ENCODE data around the gene CTDSPL. TPM values are rescaled to one million over a fixed set of nuclear protein-coding genes. Genes with fewer than 3 reads are reported as not detected.

CTDSPL gene
- total RNA-seq, 1 experiment from 2014 or later = 6.1 TPM

DNA sequence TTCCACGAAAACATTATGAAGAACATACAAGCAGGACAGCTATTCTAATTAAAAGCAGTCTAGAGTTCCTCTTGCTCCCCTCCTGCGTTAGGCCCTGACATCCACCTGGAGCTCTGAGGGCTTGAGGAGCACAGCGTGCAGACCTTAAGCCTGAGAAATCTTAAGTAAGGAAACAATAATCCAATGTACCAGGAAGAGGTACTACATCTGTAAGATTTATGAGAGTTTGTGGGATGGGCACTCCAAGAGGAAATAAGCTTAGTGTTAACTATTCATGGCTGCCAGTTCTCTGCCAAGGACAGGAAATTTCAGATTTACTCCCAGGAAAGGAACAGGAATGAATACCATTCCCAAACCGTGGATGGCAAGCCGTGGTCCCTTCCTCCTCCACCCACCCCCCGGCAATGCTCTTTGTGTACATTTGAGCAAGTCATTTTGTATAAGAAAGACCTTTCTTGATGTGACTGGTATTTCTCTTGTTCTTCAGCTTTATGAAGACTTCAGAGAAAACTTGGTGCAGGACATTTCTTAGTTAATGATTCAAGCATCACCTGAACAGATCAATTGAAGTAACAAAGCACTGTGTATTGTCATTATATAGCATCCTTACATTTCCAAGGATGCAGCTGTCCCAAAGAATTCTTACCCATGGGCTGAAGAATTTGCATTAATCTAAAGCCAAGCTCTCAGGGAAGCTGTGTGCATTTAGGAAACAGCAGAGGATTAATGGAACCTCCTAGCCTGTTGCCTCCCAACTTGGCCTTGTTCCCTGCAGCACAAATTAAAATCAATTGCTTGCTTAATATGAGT lies 100.1 kb downstream of the CTDSPL start:
- Histone ChIP-seq H3K9me2 (replicated peaks; ENCODE audit: low read length) (no peaks in the 10 kb centered on the region), H3K9me3 (ENCODE audit: low read length) (no peaks in the 10 kb centered on the region), H3K9ac (ENCODE audit: low read length) (no peak overlapping the region), H3K4me3 (ENCODE audit: low read length) (no peak overlapping the region), H2AFZ (ENCODE audit: low read length) (no peak overlapping the region), H3F3A (ENCODE audit: low read length, unreplicated experiment) (no peaks in the 10 kb centered on the region), H4K20me1 (ENCODE audit: low read length) (no peaks in the 10 kb centered on the region), H3K4me2 (ENCODE audit: low read length) (no peak overlapping the region), H3K4me1 (ENCODE audit: insufficient read depth, low read length) (no peaks in the 10 kb centered on the region), H3K27ac (ENCODE audit: low read length) (no peak overlapping the region), H3K36me3 (ENCODE audit: low read depth, low read length) (no peaks in the 10 kb centered on the region), H3K27me3 (ENCODE audit: low read length) (no peaks in the 10 kb centered on the region), H3K79me2 (ENCODE audit: low read length) (no peaks in the 10 kb centered on the region)
- no peak for TF ChIP-seq CTCF (conservative IDR thresholded peaks at IDR 0.05; ENCODE audit: low read depth, low read length)
- no peak for TF ChIP-seq EZH2phosphoT487 (IDR thresholded peaks at IDR 0.05; ENCODE audit: borderline replicate concordance, low read length)
- no peak for TF ChIP-seq EZH2 (IDR thresholded peaks at IDR 0.05; ENCODE audit: low read length, unreplicated experiment)
- ChIA-PET POLR2A (ENCODE audit: unreplicated experiment) (no interaction called here), CTCF (no interaction called here)
- intact Hi-C loops (cut with micrococcal nuclease) = no loop called here
- no TSS peak for BruUV-seq (replicated peaks)
- ATAC-seq (peak; percentile 57; the same call in 1 of the 2 replicates), DNase-seq (no peak)

DNA sequence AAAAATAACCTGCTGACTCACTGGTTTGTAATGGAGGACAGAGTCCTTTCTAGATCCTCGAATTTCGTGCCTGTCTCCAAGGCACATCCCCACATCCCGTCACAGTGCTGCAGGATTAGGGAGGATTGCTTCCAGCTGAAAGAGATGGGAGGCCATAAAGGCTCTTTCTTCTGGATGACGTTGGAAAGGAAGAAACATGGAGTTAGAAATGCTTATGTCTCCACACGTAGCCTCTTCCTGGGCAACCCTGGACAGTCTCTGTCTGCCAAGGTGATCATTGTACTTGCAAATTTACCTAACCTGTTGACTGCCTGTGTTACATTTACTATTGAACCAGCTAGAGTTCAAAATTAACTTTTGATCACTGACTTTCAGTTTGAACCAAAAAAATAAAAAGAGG lies 101.3 kb downstream of the CTDSPL start:
- TF ChIP-seq EZH2phosphoT487 (IDR thresholded peaks at IDR 0.05; ENCODE audit: borderline replicate concordance, low read length) = no peak
- TF ChIP-seq CTCF (conservative IDR thresholded peaks at IDR 0.05; ENCODE audit: low read depth, low read length) = no peak
- TF ChIP-seq EZH2 (IDR thresholded peaks at IDR 0.05; ENCODE audit: low read length, unreplicated experiment) = no peak
- H3K27me3 ChIP-seq (ENCODE audit: low read length) = no peaks in the 10 kb centered on the region
- BruUV-seq (replicated peaks) = no TSS peak
- DNase-seq (no peak), ATAC-seq (no peak)
- intact Hi-C loops (cut with micrococcal nuclease) = no loop called here
- H3K4me2 ChIP-seq (ENCODE audit: low read length) = no peak overlapping the region
- H2AFZ ChIP-seq (ENCODE audit: low read length) = no peak overlapping the region
- no peaks in the 10 kb centered on the region for H3F3A ChIP-seq (ENCODE audit: low read length, unreplicated experiment)
- H3K4me1 ChIP-seq (ENCODE audit: insufficient read depth, low read length) = no peaks in the 10 kb centered on the region
- H3K9me3 ChIP-seq (ENCODE audit: low read length) = no peaks in the 10 kb centered on the region
- no peaks in the 10 kb centered on the region for H4K20me1 ChIP-seq (ENCODE audit: low read length)
- ChIA-PET POLR2A (ENCODE audit: unreplicated experiment) (no interaction called here), CTCF (no interaction called here)
- no peak overlapping the region for H3K9ac ChIP-seq (ENCODE audit: low read length)
- no peaks in the 10 kb centered on the region for H3K79me2 ChIP-seq (ENCODE audit: low read length)
- H3K27ac ChIP-seq (ENCODE audit: low read length) = no peak overlapping the region
- no peaks in the 10 kb centered on the region for H3K9me2 ChIP-seq (replicated peaks; ENCODE audit: low read length)
- H3K4me3 ChIP-seq (ENCODE audit: low read length) = no peak overlapping the region
- H3K36me3 ChIP-seq (ENCODE audit: low read depth, low read length) = no peaks in the 10 kb centered on the region

DNA sequence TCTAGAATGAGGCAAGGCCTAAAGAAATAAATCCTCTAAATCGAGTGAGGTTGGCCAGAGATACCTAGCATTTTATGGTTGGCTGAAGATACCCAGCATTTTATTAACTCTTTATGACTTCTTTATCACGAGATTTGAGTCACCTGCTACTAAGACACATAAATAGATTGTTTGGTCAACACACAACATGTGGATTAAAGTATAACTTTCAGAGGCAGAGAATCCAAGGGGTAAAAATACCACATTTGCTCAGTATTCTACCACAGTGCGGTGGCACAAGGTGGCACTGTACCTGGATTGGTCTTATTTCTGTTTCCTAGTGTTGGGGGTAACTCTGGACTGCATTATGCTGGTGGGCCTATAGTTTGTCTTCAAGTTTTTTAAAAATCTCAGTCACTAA lies 102.0 kb downstream of the CTDSPL start:
- CTCF ChIA-PET = interaction anchor here (0.6 to 0.7 kb wide), 2 partner anchors 62 to 108 kb away, joined by 3 to 7 read pairs; no protein-coding TSS in a partner anchor
- intact Hi-C loops (cut with micrococcal nuclease) = no loop called here
- DNase-seq = no peak

More for the DNA sequence above, 102.0 kb downstream of the CTDSPL start:
- H2AFZ ChIP-seq (ENCODE audit: low read length) = no peak overlapping the region
- H3K4me3 ChIP-seq (ENCODE audit: low read length) = no peak overlapping the region
- H3K4me2 ChIP-seq (ENCODE audit: low read length) = no peak overlapping the region
- no peak overlapping the region for H3K9ac ChIP-seq (ENCODE audit: low read length)
- no TSS peak for BruUV-seq (replicated peaks)
- no peaks in the 10 kb centered on the region for H3K9me2 ChIP-seq (replicated peaks; ENCODE audit: low read length)
- no peak overlapping the region for H3K27ac ChIP-seq (ENCODE audit: low read length)
- POLR2A ChIA-PET (ENCODE audit: unreplicated experiment) = interaction anchor here (0.6 kb wide), 2 partner anchors 41 to 95 kb away, joined by 8 to 9 read pairs; no protein-coding TSS in a partner anchor
- no peaks in the 10 kb centered on the region for H3K27me3 ChIP-seq (ENCODE audit: low read length)
- ATAC-seq = no peak
- H3F3A ChIP-seq (ENCODE audit: low read length, unreplicated experiment) = no peaks in the 10 kb centered on the region
- no peaks in the 10 kb centered on the region for H3K9me3 ChIP-seq (ENCODE audit: low read length)
- H3K79me2 ChIP-seq (ENCODE audit: low read length) = no peaks in the 10 kb centered on the region
- H4K20me1 ChIP-seq (ENCODE audit: low read length) = no peaks in the 10 kb centered on the region
- TF ChIP-seq CTCF (conservative IDR thresholded peaks at IDR 0.05; ENCODE audit: low read depth, low read length) (no peak), EZH2 (IDR thresholded peaks at IDR 0.05; ENCODE audit: low read length, unreplicated experiment) (no peak), EZH2phosphoT487 (IDR thresholded peaks at IDR 0.05; ENCODE audit: borderline replicate concordance, low read length) (no peak)
- no peaks in the 10 kb centered on the region for H3K4me1 ChIP-seq (ENCODE audit: insufficient read depth, low read length)
- no peaks in the 10 kb centered on the region for H3K36me3 ChIP-seq (ENCODE audit: low read depth, low read length)
